Measurements from ENCODE around the gene PTPRE. TPM values are rescaled to one million over a fixed set of nuclear protein-coding genes. Genes with fewer than 3 reads are reported as not detected.

Gene PTPRE
- polyA plus RNA-seq, 1 donor (not counting 4 experiments of a cell fraction or from before 2014, with no cell fraction given): 15.1 TPM

GRCh38 chr10:128087884-128088709, 181.2 kb downstream of the PTPRE start:
- DNase-seq (ENCODE audit: low read depth, low spot score) (no peak), FAIRE-seq (peak; percentile 20)
- H3K4me1 ChIP-seq (ENCODE audit: control insufficient read depth, extremely low read depth, insufficient read depth, low read length): peaks cover 12% of the 10 kb centered on the region
- no peaks in the 10 kb centered on the region for H3K9me3 ChIP-seq (ENCODE audit: control insufficient read depth, low read depth, low read length)
- dilution Hi-C loops (cut with MboI; ENCODE audit: extremely low pct_ligation_motif_present, low sequenced_read_pairs): no loop called here
- H2AFZ ChIP-seq (ENCODE audit: control insufficient read depth, low read length): no peak overlapping the region
- no peaks in the 10 kb centered on the region for H3K79me2 ChIP-seq (ENCODE audit: control insufficient read depth, insufficient read depth, low read length)
- TF ChIP-seq EZH2 (IDR thresholded peaks at IDR 0.05; ENCODE audit: low read length) (no peak), CTCF (optimal IDR thresholded peaks at IDR 0.05 in 1 of 3, IDR thresholded peaks at IDR 0.05 in 1 of 3, conservative IDR thresholded peaks at IDR 0.05 in 1 of 3; ENCODE audit: extremely low read depth in 1 of 3, insufficient read depth in 2 of 3, low read length in 3 of 3) (peak in 2 of 3 experiments; percentile 20 to 54)
- peaks cover 4% of the 10 kb centered on the region for H3K27me3 ChIP-seq (ENCODE audit: control insufficient read depth, extremely low read depth, insufficient read depth, low read length)
- no peak overlapping the region for H3K4me3 ChIP-seq (ENCODE audit: control insufficient read depth in 2 of 3, extremely low read depth in 1 of 3, insufficient read depth in 2 of 3, low read depth in 1 of 3, low read length in 3 of 3)
- H3K4me2 ChIP-seq (ENCODE audit: control insufficient read depth, extremely low read depth, insufficient read depth, low read depth, low read length): no peak overlapping the region
- H3K36me3 ChIP-seq (ENCODE audit: control insufficient read depth in 2 of 2, extremely low read depth in 1 of 2, insufficient read depth in 2 of 2, low read length in 2 of 2): peaks cover 4 to 12% of the 10 kb centered on the region in 2 experiments
- no peaks in the 10 kb centered on the region for H4K20me1 ChIP-seq (ENCODE audit: control insufficient read depth, extremely low read depth, insufficient read depth, low read length)
- no peak overlapping the region for H3K9ac ChIP-seq (ENCODE audit: control insufficient read depth, extremely low read depth, insufficient read depth, low read length)
- no peak overlapping the region for H3K27ac ChIP-seq (ENCODE audit: control insufficient read depth, insufficient read depth, low read length)
- no peaks in the 10 kb centered on the region for H3K9me1 ChIP-seq (ENCODE audit: control insufficient read depth, extremely low read depth, insufficient read depth, low read length)

- H3K9ac ChIP-seq (ENCODE audit: control insufficient read depth, extremely low read depth, insufficient read depth, low read length): no peak overlapping the region
- no peaks in the 10 kb centered on the region for H3K9me1 ChIP-seq (ENCODE audit: control insufficient read depth, extremely low read depth, insufficient read depth, low read length)
- H3K4me1 ChIP-seq (ENCODE audit: control insufficient read depth, extremely low read depth, insufficient read depth, low read length): peaks cover 5% of the 10 kb centered on the region
- no peaks in the 10 kb centered on the region for H3K79me2 ChIP-seq (ENCODE audit: control insufficient read depth, insufficient read depth, low read length)
- no peaks in the 10 kb centered on the region for H3K9me3 ChIP-seq (ENCODE audit: control insufficient read depth, low read depth, low read length)
- FAIRE-seq: no peak
- dilution Hi-C loops (cut with MboI; ENCODE audit: extremely low pct_ligation_motif_present, low sequenced_read_pairs): no loop called here
- H3K4me3 ChIP-seq (ENCODE audit: control insufficient read depth in 2 of 3, extremely low read depth in 1 of 3, insufficient read depth in 2 of 3, low read depth in 1 of 3, low read length in 3 of 3): no peak overlapping the region
- TF ChIP-seq EZH2 (IDR thresholded peaks at IDR 0.05; ENCODE audit: low read length) (no peak), CTCF (optimal IDR thresholded peaks at IDR 0.05 in 1 of 3, IDR thresholded peaks at IDR 0.05 in 1 of 3, conservative IDR thresholded peaks at IDR 0.05 in 1 of 3; ENCODE audit: extremely low read depth in 1 of 3, insufficient read depth in 2 of 3, low read length in 3 of 3) (no peak)
- H2AFZ ChIP-seq (ENCODE audit: control insufficient read depth, low read length): no peak overlapping the region
- H3K27ac ChIP-seq (ENCODE audit: control insufficient read depth, insufficient read depth, low read length): no peak overlapping the region
- no peak overlapping the region for H3K4me2 ChIP-seq (ENCODE audit: control insufficient read depth, extremely low read depth, insufficient read depth, low read depth, low read length)
- no peaks in the 10 kb centered on the region for H4K20me1 ChIP-seq (ENCODE audit: control insufficient read depth, extremely low read depth, insufficient read depth, low read length)
- DNase-seq (ENCODE audit: low read depth, low spot score): no peak
- no peaks in the 10 kb centered on the region for H3K36me3 ChIP-seq (ENCODE audit: control insufficient read depth in 2 of 2, extremely low read depth in 1 of 2, insufficient read depth in 2 of 2, low read length in 2 of 2)
- H3K27me3 ChIP-seq (ENCODE audit: control insufficient read depth, extremely low read depth, insufficient read depth, low read length): peaks cover 4% of the 10 kb centered on the region
Observed at GRCh38 chr10:128091636-128092210, 184.8 kb downstream of the PTPRE start.

Data from keratinocyte (primary cell).